ENCODE measurements around the gene LMO7.
"Not testable (repeated sequence)": the region's sequence is repeated elsewhere in the genome, so short reads cannot be mapped to it uniquely, and the experiment has no call there.

Gene LMO7

GRCh38 chr13:75787249-75787928 is 151.3 kb downstream of the LMO7 start:
- H3K4me3 ChIP-seq (ENCODE audit: low read length) = no peak overlapping the region
- H3K9ac ChIP-seq (ENCODE audit: low read length) = no peak overlapping the region
- peaks cover 32% of the 10 kb centered on the region for H3K4me1 ChIP-seq (ENCODE audit: control insufficient read depth, insufficient read depth, low read length)
- no peaks in the 10 kb centered on the region for H3K27me3 ChIP-seq (ENCODE audit: control insufficient read depth, insufficient read depth, low read length)
- H3K9me3 ChIP-seq (ENCODE audit: control insufficient read depth, low read length) = no peaks in the 10 kb centered on the region
- peaks cover 3% of the 10 kb centered on the region for H3K36me3 ChIP-seq (ENCODE audit: control insufficient read depth, insufficient read depth, low read length)

GRCh38 chr13:75788481-75788981 is 152.4 kb downstream of the LMO7 start:
- H3K9ac ChIP-seq (ENCODE audit: low read length) = no peak overlapping the region
- no peak overlapping the region for H3K4me3 ChIP-seq (ENCODE audit: low read length)
- no peaks in the 10 kb centered on the region for H3K27me3 ChIP-seq (ENCODE audit: control insufficient read depth, insufficient read depth, low read length)
- no peaks in the 10 kb centered on the region for H3K9me3 ChIP-seq (ENCODE audit: control insufficient read depth, low read length)
- H3K4me1 ChIP-seq (ENCODE audit: control insufficient read depth, insufficient read depth, low read length) = peaks cover 38% of the 10 kb centered on the region
- H3K36me3 ChIP-seq (ENCODE audit: control insufficient read depth, insufficient read depth, low read length) = peaks cover 3% of the 10 kb centered on the region

GRCh38 chr13:75789451-75790197 is 153.5 kb downstream of the LMO7 start:
- Histone ChIP-seq H3K27me3 (ENCODE audit: control insufficient read depth, insufficient read depth, low read length) (no peaks in the 10 kb centered on the region), H3K9me3 (ENCODE audit: control insufficient read depth, low read length) (no peaks in the 10 kb centered on the region), H3K4me3 (ENCODE audit: low read length) (no peak overlapping the region), H3K4me1 (ENCODE audit: control insufficient read depth, insufficient read depth, low read length) (peaks cover 31% of the 10 kb centered on the region), H3K36me3 (ENCODE audit: control insufficient read depth, insufficient read depth, low read length) (peaks cover 3% of the 10 kb centered on the region), H3K9ac (ENCODE audit: low read length) (no peak overlapping the region)

- Histone ChIP-seq H3K9ac (ENCODE audit: low read length) (no peak overlapping the region), H3K4me1 (ENCODE audit: control insufficient read depth, insufficient read depth, low read length) (peaks cover 34% of the 10 kb centered on the region), H3K36me3 (ENCODE audit: control insufficient read depth, insufficient read depth, low read length) (peaks cover 3% of the 10 kb centered on the region), H3K9me3 (ENCODE audit: control insufficient read depth, low read length) (no peaks in the 10 kb centered on the region), H3K27me3 (ENCODE audit: control insufficient read depth, insufficient read depth, low read length) (no peaks in the 10 kb centered on the region), H3K4me3 (ENCODE audit: low read length) (no peak overlapping the region)
These were observed 154.3 kb downstream of the LMO7 start for GRCh38 chr13:75790198-75790970.

GRCh38 chr13:75792526-75793187 is 156.5 kb downstream of the LMO7 start:
- Histone ChIP-seq H3K9ac (ENCODE audit: low read length) (no peak overlapping the region), H3K4me3 (ENCODE audit: low read length) (no peak overlapping the region), H3K4me1 (ENCODE audit: control insufficient read depth, insufficient read depth, low read length) (peaks cover 35% of the 10 kb centered on the region), H3K9me3 (ENCODE audit: control insufficient read depth, low read length) (no peaks in the 10 kb centered on the region), H3K36me3 (ENCODE audit: control insufficient read depth, insufficient read depth, low read length) (peaks cover 3% of the 10 kb centered on the region), H3K27me3 (ENCODE audit: control insufficient read depth, insufficient read depth, low read length) (no peaks in the 10 kb centered on the region)

GRCh38 chr13:75793188-75793567 is 157.0 kb downstream of the LMO7 start:
- H3K4me3 ChIP-seq (ENCODE audit: low read length); H3K27me3 ChIP-seq (ENCODE audit: control insufficient read depth, insufficient read depth, low read length); H3K9me3 ChIP-seq (ENCODE audit: control insufficient read depth, low read length); H3K9ac ChIP-seq (ENCODE audit: low read length); H3K36me3 ChIP-seq (ENCODE audit: control insufficient read depth, insufficient read depth, low read length): not testable (repeated sequence)
- peaks cover 40% of the 10 kb centered on the region for H3K4me1 ChIP-seq (ENCODE audit: control insufficient read depth, insufficient read depth, low read length)

GRCh38 chr13:75794663-75795062 is 158.5 kb downstream of the LMO7 start:
- Histone ChIP-seq H3K9me3 (ENCODE audit: control insufficient read depth, low read length) (no peaks in the 10 kb centered on the region), H3K4me1 (ENCODE audit: control insufficient read depth, insufficient read depth, low read length) (peaks cover 37% of the 10 kb centered on the region), H3K27me3 (ENCODE audit: control insufficient read depth, insufficient read depth, low read length) (no peaks in the 10 kb centered on the region), H3K36me3 (ENCODE audit: control insufficient read depth, insufficient read depth, low read length) (peaks cover 3% of the 10 kb centered on the region), H3K9ac (ENCODE audit: low read length) (no peak overlapping the region), H3K4me3 (ENCODE audit: low read length) (no peak overlapping the region)

- Histone ChIP-seq H3K36me3 (ENCODE audit: control insufficient read depth, insufficient read depth, low read length) (peaks cover 3% of the 10 kb centered on the region), H3K27me3 (ENCODE audit: control insufficient read depth, insufficient read depth, low read length) (no peaks in the 10 kb centered on the region), H3K4me3 (ENCODE audit: low read length) (no peak overlapping the region), H3K9ac (ENCODE audit: low read length) (no peak overlapping the region), H3K9me3 (ENCODE audit: control insufficient read depth, low read length) (no peaks in the 10 kb centered on the region), H3K4me1 (ENCODE audit: control insufficient read depth, insufficient read depth, low read length) (peaks cover 31% of the 10 kb centered on the region)
These were observed 159.1 kb downstream of the LMO7 start for GRCh38 chr13:75795274-75795673.

GRCh38 chr13:75796825-75797224 is 160.7 kb downstream of the LMO7 start:
- H3K27me3 ChIP-seq (ENCODE audit: control insufficient read depth, insufficient read depth, low read length) = no peaks in the 10 kb centered on the region
- H3K9ac ChIP-seq (ENCODE audit: low read length) = no peak overlapping the region
- no peaks in the 10 kb centered on the region for H3K9me3 ChIP-seq (ENCODE audit: control insufficient read depth, low read length)
- H3K4me1 ChIP-seq (ENCODE audit: control insufficient read depth, insufficient read depth, low read length) = peaks cover 29% of the 10 kb centered on the region
- H3K4me3 ChIP-seq (ENCODE audit: low read length) = no peak overlapping the region
- H3K36me3 ChIP-seq (ENCODE audit: control insufficient read depth, insufficient read depth, low read length) = no peaks in the 10 kb centered on the region

GRCh38 chr13:75797239-75797638 is 161.1 kb downstream of the LMO7 start:
- no peaks in the 10 kb centered on the region for H3K36me3 ChIP-seq (ENCODE audit: control insufficient read depth, insufficient read depth, low read length)
- no peak overlapping the region for H3K4me3 ChIP-seq (ENCODE audit: low read length)
- peaks cover 25% of the 10 kb centered on the region for H3K4me1 ChIP-seq (ENCODE audit: control insufficient read depth, insufficient read depth, low read length)
- no peaks in the 10 kb centered on the region for H3K9me3 ChIP-seq (ENCODE audit: control insufficient read depth, low read length)
- no peak overlapping the region for H3K9ac ChIP-seq (ENCODE audit: low read length)
- H3K27me3 ChIP-seq (ENCODE audit: control insufficient read depth, insufficient read depth, low read length) = no peaks in the 10 kb centered on the region

GRCh38 chr13:75797719-75798118 is 161.6 kb downstream of the LMO7 start:
- H3K4me1 ChIP-seq (ENCODE audit: control insufficient read depth, insufficient read depth, low read length) = peaks cover 24% of the 10 kb centered on the region
- no peaks in the 10 kb centered on the region for H3K36me3 ChIP-seq (ENCODE audit: control insufficient read depth, insufficient read depth, low read length)
- no peak overlapping the region for H3K9ac ChIP-seq (ENCODE audit: low read length)
- no peak overlapping the region for H3K4me3 ChIP-seq (ENCODE audit: low read length)
- no peaks in the 10 kb centered on the region for H3K27me3 ChIP-seq (ENCODE audit: control insufficient read depth, insufficient read depth, low read length)
- H3K9me3 ChIP-seq (ENCODE audit: control insufficient read depth, low read length) = no peaks in the 10 kb centered on the region

All from mucosa of stomach (tissue), 1 donor.